Neural progenitor cell (in vitro differentiated cells): ENCODE data around the gene MSL1. TPM values are rescaled to one million over a fixed set of nuclear protein-coding genes. Genes with fewer than 3 reads are reported as not detected.

Experiments used
- DNase-seq: peaks from one replicate; pipeline ENCODE4 v3.0.0-alpha.2; 2016; ENCODE audit warnings: low spot score
- H2AFZ ChIP-seq: fragments of 200-600 bp; sonication (generic); replicated peaks from 2 replicates; pipeline ENCODE4 v1.6.1; 2016; ENCODE audit warnings: antibody characterized with exemption
- H3F3A ChIP-seq: fragments of 200-600 bp; sonication (generic); 2 replicates; pipeline ENCODE4 v1.6.1; 2016; ENCODE audit warnings: antibody characterized with exemption, low read depth
- H3K27ac ChIP-seq: fragments of 200-600 bp; sonication (generic); 2 replicates; pipeline ENCODE4 v1.5.1; 2016; ENCODE audit warnings: mild to moderate bottlenecking
- H3K27me3 ChIP-seq: fragments of 200-600 bp; sonication (generic); 2 replicates; pipeline ENCODE4 v1.6.1; 2016; ENCODE audit warnings: mild to moderate bottlenecking, moderate library complexity
- H3K36me3 ChIP-seq: fragments of 200-600 bp; sonication (generic); 2 replicates; pipeline ENCODE4 v1.5.1; 2016
- H3K4me1 ChIP-seq: fragments of 200-600 bp; sonication (generic); 2 replicates; pipeline ENCODE4 v1.6.1; 2016; ENCODE audit warnings: mixed run types
- H3K4me2 ChIP-seq: fragments of 200-600 bp; sonication (generic); 2 replicates; pipeline ENCODE4 v1.6.1; 2016
- H3K4me3 ChIP-seq: fragments of 200-600 bp; sonication (generic); 2 replicates; pipeline ENCODE4 v1.5.1; 2016
- H3K79me2 ChIP-seq: fragments of 200-600 bp; sonication (generic); 2 replicates; pipeline ENCODE4 v1.6.1; 2016; ENCODE audit warnings: low read depth
- H3K9ac ChIP-seq: fragments of 200-600 bp; sonication (generic); 2 replicates; pipeline ENCODE4 v1.6.1; 2016
- H3K9me3 ChIP-seq: fragments of 200-600 bp; sonication (generic); 2 replicates; pipeline ENCODE4 v1.5.1; 2016; ENCODE audit warnings: low read depth
- H4K20me1 ChIP-seq: fragments of 200-600 bp; sonication (generic); 2 replicates; pipeline ENCODE4 v1.6.1; 2016; ENCODE audit warnings: low read depth
- H3K27ac Mint-ChIP-seq: 3 replicates; pipeline ENCODE4 v1.8.0; 2021; ENCODE audit warnings: mixed read lengths
- H3K27me3 Mint-ChIP-seq: 2 replicates; pipeline ENCODE4 v1.8.0; 2022; ENCODE audit warnings: low read depth, mild to moderate bottlenecking, inconsistent platforms, moderate library complexity, mixed read lengths; ENCODE audit not compliant: insufficient read depth
- H3K36me3 Mint-ChIP-seq: 3 replicates; pipeline ENCODE4 v1.8.0; 2021; ENCODE audit warnings: mixed read lengths
- H3K4me1 Mint-ChIP-seq: 3 replicates; pipeline ENCODE4 v1.8.0; 2021; ENCODE audit warnings: mixed read lengths
- H3K4me3 Mint-ChIP-seq: 3 replicates; pipeline ENCODE4 v1.8.0; 2021; ENCODE audit warnings: mild to moderate bottlenecking, moderate library complexity, mixed read lengths
- H3K9me3 Mint-ChIP-seq: 3 replicates; pipeline ENCODE4 v1.8.0; 2020; ENCODE audit warnings: mixed read lengths
- CTCF ChIP-seq: fragments of 200-600 bp; sonication (generic); IDR thresholded peaks from 2 replicates; pipeline ENCODE4 v1.5.1; 2017; ENCODE audit warnings: antibody characterized with exemption, mild to moderate bottlenecking
- EZH2 ChIP-seq: fragments of 200-600 bp; sonication (generic); IDR thresholded peaks from 2 replicates; pipeline ENCODE4 v1.6.1; 2017; ENCODE audit warnings: antibody characterized with exemption, mild to moderate bottlenecking, moderate library complexity
- EZH2phosphoT487 ChIP-seq: fragments of 200-600 bp; sonication (generic); IDR thresholded peaks from 2 replicates; pipeline ENCODE4 v1.6.1; 2017; ENCODE audit warnings: antibody characterized with exemption
- total RNA-seq: library from RNA; depleted of rRNA; stranded (reverse); fragments of >200 nt; gene quantifications from 2 replicates; pipeline ENCODE4 v1.2.3, GENCODE V29; 2015; ENCODE audit warnings: low replicate concordance

The MSL1 gene
- total RNA-seq, 1 donor from 2014 or later, result 190 TPM

GRCh38 chr17:40097931-40098845 is 23.6 kb upstream of the MSL1 start:
- Histone ChIP-seq H3K27me3 (peaks cover 16% of the 10 kb centered on the region), H3K4me1 (peaks cover 17% of the 10 kb centered on the region), H3K9ac (no peak overlapping the region), H3K36me3 (no peaks in the 10 kb centered on the region), H3K4me3 (no peak overlapping the region), H3K4me2 (peak overlapping the region; percentile 35), H3K9me3 (no peaks in the 10 kb centered on the region), H3K79me2 (no peaks in the 10 kb centered on the region), H3K27ac (no peak overlapping the region), H2AFZ (no peak overlapping the region), H4K20me1 (no peaks in the 10 kb centered on the region), H3F3A (peaks cover 21% of the 10 kb centered on the region)
- Mint-ChIP-seq H3K36me3 (peaks cover 4% of the 10 kb centered on the region), H3K9me3 (no peaks in the 10 kb centered on the region), H3K27ac (peak overlapping the region; percentile 0), H3K4me1 (peaks cover 51% of the 10 kb centered on the region), H3K4me3 (peak overlapping the region; percentile 71), H3K27me3 (peaks cover 3% of the 10 kb centered on the region)
- no peak for DNase-seq
- no peak for TF ChIP-seq CTCF
- TF ChIP-seq EZH2, result no peak
- TF ChIP-seq EZH2phosphoT487, result no peak

- peak; percentile 95 for DNase-seq
- peaks cover 4% of the 10 kb centered on the region for H3K36me3 Mint-ChIP-seq
- no peaks in the 10 kb centered on the region for H3K9me3 ChIP-seq
- peaks cover 16% of the 10 kb centered on the region for H3K27me3 ChIP-seq
- peaks cover 6% of the 10 kb centered on the region for H3K27me3 Mint-ChIP-seq
- peaks cover 21% of the 10 kb centered on the region for H3F3A ChIP-seq
- no peaks in the 10 kb centered on the region for H3K36me3 ChIP-seq
- H4K20me1 ChIP-seq, result no peaks in the 10 kb centered on the region
- peak overlapping the region; percentile 90 for H3K4me3 Mint-ChIP-seq
- no peak overlapping the region for H3K27ac ChIP-seq
- H2AFZ ChIP-seq, result no peak overlapping the region
- no peak for TF ChIP-seq EZH2
- TF ChIP-seq CTCF, result no peak
- no peak for TF ChIP-seq EZH2phosphoT487
- H3K4me1 ChIP-seq, result peaks cover 17% of the 10 kb centered on the region
- H3K4me1 Mint-ChIP-seq, result peaks cover 53% of the 10 kb centered on the region
- H3K9me3 Mint-ChIP-seq, result no peaks in the 10 kb centered on the region
- H3K4me3 ChIP-seq, result peak overlapping the region; percentile 41
- no peak overlapping the region for H3K9ac ChIP-seq
- peak overlapping the region; percentile 0 for H3K27ac Mint-ChIP-seq
- no peaks in the 10 kb centered on the region for H3K79me2 ChIP-seq
- H3K4me2 ChIP-seq, result peak overlapping the region; percentile 67
Measured at GRCh38 chr17:40098846-40099618, 22.7 kb upstream of the MSL1 start.

GRCh38 chr17:40099619-40100418 is 22.0 kb upstream of the MSL1 start:
- Histone ChIP-seq H3K27me3 (peaks cover 16% of the 10 kb centered on the region), H3K9ac (no peak overlapping the region), H3K79me2 (no peaks in the 10 kb centered on the region), H3F3A (peaks cover 21% of the 10 kb centered on the region), H3K9me3 (no peaks in the 10 kb centered on the region), H3K27ac (no peak overlapping the region), H2AFZ (peak overlapping the region; percentile 30), H4K20me1 (no peaks in the 10 kb centered on the region), H3K36me3 (no peaks in the 10 kb centered on the region), H3K4me1 (peaks cover 17% of the 10 kb centered on the region), H3K4me2 (peak overlapping the region; percentile 67), H3K4me3 (peak overlapping the region; percentile 41)
- Mint-ChIP-seq H3K4me3 (peak overlapping the region; percentile 90), H3K27me3 (peaks cover 8% of the 10 kb centered on the region), H3K27ac (no peak overlapping the region), H3K4me1 (peaks cover 50% of the 10 kb centered on the region), H3K36me3 (peaks cover 4% of the 10 kb centered on the region), H3K9me3 (no peaks in the 10 kb centered on the region)
- no peak for DNase-seq
- no peak for TF ChIP-seq EZH2phosphoT487
- no peak for TF ChIP-seq CTCF
